Hematopoietic multipotent progenitor cell treated with erythropoietin and hydrocortisone succinate and interleukin-3 and kit ligand, for 4 days (in vitro differentiated cells): Measurements from ENCODE around the gene CAPN9.
"Not testable (repeated sequence)": the region's sequence is repeated elsewhere in the genome, so short reads cannot be mapped to it uniquely, and the experiment has no call there.

Experiments used
- DNase-seq: peaks from one replicate; pipeline ENCODE4 v3.0.0-alpha.2; 2015

CAPN9 gene

DNA sequence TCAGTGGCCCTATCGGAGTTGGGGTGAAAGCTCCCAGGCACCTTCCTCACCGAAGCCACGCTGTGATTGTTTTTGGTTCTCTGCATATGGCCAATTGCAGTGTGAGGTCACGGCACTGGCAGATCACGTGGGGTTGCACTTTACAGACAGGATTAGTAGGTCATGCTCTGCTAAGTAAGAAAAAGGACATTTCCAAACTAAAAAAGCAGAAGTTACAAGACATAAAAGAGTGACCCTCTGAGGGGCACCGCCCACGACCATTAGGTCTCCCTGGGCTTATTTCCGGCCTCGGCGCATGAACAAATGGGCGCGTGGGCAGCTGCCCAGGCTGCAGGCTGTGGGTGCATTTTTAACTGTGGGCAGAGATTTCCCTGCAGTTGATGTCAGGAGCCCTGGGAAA lies 2.0 kb downstream of the CAPN9 start:
- DNase-seq = no peak

- DNase-seq = no peak
Measured at GRCh38 chr1:230749635-230750034, 2.4 kb downstream of the CAPN9 start.

GRCh38 chr1:230750576-230750975 lies 3.4 kb downstream of the CAPN9 start:
- DNase-seq = no peak

- no peak for DNase-seq
Measured at GRCh38 chr1:230750986-230751625, 3.9 kb downstream of the CAPN9 start.

DNA sequence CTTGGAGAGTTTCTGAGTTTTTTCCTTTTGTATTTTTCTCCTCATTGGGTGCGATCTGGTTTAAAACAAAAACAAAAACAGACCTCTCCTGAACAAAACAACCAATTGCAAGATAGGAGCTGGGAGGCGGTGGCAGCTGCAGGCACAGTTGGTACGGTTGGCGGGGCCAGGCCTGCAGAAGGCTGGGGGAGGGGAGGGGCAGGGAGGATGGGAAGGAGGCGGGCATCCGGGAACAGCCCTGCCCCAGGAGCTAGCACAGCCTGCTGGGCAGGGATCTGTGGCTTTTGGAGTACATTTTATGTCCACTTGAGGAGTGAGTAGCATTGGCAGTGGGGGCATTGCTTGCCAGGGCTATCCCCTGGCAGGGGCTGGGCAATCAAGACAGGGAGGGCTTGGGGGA lies 5.2 kb downstream of the CAPN9 start:
- no peak for DNase-seq

DNA sequence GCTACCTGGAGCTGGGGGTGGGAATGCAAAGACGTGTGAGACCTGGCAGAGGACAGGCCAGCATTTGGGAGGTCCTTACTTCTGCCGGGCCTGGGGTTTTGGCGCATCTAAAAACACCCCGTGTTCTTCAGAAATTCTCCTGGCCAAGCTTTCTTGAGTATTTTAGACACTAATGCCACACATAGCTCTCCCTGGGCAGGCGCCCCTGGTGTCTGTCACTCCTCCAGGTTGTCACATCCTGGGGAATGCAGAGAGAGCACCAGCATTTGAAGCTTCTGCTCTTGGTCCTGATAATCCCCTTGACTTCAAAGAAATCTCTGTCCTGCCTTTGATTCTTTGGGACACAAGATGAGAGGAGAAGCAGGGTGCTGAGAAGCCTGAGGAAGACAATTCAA lies 6.0 kb downstream of the CAPN9 start:
- DNase-seq = no peak

GRCh38 chr1:230753586-230754251 lies 6.5 kb downstream of the CAPN9 start:
- DNase-seq = peak; percentile 20

DNA sequence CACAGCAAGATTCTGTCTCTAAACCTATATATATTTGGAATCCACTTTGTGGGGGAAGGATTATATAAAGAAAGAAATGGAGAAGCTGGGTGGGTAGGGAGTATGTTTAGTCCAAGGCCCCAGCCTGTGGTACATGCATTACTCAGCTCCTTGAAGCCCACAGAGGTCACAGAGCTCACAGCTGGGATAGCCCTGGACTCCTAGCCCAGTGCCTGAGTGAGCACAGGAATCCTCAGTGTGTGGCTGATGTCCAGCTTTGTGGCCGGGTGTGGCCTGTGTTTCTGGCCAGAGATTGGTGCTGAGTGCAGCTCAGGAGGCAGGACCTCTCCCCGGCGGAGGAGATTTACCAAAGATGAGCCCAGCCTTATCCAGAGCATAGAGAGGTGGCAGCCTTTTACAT lies 7.6 kb downstream of the CAPN9 start:
- no peak for DNase-seq

- no peak for DNase-seq
Measured at GRCh38 chr1:230757856-230758708, 10.9 kb downstream of the CAPN9 start.

DNA sequence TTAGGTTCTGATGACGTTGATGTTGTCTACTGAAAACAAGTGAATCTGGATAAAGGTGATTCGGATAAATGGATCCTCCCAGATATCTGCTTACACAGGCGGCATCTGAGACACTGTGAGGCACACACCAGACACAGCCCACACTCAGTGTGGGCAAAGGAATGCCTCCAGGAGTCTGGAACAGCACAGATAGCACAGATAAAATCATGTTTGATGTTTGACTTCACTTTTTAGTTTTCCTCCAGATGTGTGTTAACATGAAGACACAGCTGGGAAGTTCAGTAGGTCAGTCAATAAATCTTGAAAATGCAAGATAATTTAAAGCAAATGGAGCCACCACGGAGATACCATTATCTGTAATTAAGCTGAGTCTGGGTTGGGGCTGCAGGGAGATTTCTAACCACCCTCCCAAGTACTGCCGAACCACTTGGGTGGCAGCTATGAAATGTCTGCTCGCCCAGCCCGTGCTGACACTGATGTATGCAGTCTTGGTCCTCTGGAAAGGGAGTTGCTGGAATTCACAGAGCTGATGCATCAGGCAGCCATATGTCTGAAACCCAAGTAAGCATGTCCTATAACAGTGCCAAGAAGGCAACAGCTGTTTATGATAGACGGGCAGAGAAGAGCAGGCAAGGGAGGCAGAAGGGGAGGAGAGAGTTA lies 11.7 kb downstream of the CAPN9 start:
- DNase-seq = no peak

- DNase-seq = no peak
Measured at GRCh38 chr1:230759369-230760065, 12.3 kb downstream of the CAPN9 start.

GRCh38 chr1:230760360-230760827 lies 13.2 kb downstream of the CAPN9 start:
- DNase-seq = no peak

DNA sequence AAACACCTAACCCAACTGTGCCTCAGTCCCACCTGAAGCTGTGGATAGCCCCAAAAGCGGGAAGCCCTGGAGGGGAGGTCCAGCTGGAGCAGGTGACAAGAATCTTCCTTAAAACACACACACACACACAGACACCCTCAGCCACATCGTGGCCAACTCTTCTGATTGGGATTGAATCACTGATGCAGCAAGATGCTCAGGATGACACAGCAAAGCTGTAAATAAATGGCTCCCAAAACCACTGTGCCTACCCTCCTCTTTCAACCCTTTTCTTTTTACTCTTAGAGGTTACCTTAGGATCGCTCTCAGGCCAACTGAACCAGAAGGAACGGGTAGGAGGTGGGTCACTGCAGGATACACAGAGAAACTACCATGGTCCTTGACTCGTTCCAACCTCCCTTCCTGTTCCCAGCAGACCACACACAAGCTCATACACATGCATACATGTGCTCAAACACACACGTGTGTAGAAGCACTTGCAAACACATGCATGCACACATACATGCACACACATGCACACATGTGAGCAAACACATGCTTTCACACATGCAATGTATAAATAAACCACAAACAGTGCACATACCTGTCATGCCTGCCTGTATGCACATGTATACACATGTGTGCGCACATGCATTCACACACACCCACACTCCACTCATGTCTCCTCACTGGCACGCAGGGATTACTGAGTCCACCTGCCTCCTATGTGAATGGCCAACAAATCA lies 14.4 kb downstream of the CAPN9 start:
- no peak for DNase-seq

GRCh38 chr1:230763927-230764591 lies 16.9 kb downstream of the CAPN9 start:
- no peak for DNase-seq

DNA sequence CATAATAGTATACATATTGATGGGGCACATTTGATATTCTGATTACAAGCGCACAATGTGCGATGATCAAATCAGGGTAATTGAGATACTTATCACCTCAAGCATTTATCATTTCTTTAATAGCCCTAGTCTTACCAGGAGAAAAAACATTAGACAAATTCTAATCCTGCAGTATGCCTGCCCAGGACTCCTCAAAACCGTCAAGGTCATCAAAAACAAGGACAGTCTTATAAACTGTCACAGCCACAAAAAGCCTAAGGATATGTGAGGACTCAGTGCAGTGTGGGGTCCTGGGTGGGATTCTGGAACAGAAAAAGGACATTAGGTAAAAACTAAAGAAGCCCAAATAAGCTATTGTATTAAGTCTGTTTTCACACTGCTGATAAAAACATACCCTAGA lies 19.1 kb downstream of the CAPN9 start:
- no peak for DNase-seq

DNA sequence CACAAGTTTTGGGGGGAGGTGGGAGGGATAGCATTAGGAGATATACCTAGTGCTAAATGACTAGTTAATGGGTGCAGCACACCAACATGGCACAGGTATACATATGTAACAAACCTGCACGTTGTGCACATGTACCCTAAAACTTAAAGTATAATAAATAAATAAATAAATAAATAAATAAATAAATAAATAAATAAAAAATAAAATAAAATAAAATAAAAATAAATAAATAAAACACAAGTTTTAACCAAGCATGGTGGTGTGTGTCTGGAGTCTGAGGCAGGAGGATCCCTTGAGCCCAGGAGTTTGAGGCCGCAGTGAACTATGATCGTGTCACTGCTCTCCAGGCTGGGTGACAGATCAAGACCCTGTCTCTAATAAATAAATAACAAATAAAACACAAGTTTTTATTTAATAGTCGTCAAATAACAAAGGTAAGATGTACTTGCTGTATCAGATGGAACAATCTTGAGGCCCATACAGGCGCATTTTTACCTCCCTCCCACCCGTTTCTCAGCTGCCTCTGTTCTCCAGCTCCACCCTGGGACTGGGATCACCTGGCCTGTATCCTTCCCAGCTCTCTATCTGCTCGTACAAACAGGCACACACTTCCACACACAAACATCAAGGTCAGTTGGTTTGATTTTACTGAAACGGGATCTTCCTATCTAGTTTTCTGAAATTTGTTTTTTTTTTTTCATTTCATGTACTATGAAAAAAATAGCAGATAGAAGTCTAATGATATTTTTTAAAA lies 20.8 kb downstream of the CAPN9 start:
- DNase-seq = not testable (repeated sequence)

- DNase-seq = no peak
Measured at GRCh38 chr1:230768903-230769570, 21.8 kb downstream of the CAPN9 start.

DNA sequence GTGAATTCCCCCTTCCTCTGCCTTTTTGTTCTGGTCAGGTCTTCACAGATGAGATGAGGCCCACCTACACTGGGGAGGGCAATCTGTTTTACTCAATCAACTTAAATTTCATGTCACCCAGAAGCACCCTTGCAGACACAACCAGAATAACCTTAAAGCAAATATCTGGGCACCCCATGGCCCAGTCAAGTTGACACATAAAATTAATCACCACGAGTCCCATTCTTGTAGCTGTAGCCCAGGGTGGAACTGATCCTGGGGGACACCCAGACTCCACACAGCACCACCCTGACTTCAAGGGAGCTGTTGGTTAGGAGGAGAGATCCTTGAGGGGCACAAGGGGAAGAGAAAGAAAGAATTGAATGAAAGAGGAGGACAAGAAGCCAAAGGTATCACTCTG lies 23.1 kb downstream of the CAPN9 start:
- DNase-seq = no peak

GRCh38 chr1:230771773-230772354 lies 24.7 kb downstream of the CAPN9 start:
- DNase-seq = no peak
